Fibroblast of peridontal ligament (primary cell): Measurements from ENCODE around the gene PREX1.
"Not testable (repeated sequence)": the region's sequence is repeated elsewhere in the genome, so short reads cannot be mapped to it uniquely, and the experiment has no call there.

Experiments used
- DNase-seq: peaks from one replicate; pipeline ENCODE4 v3.0.0-alpha.2; 2010; ENCODE audit errors: extremely low read depth

Gene PREX1

GRCh38 chr20:48793776-48794175, 34.0 kb downstream of the PREX1 start:
- DNase-seq = no peak

- DNase-seq = peak; percentile 94
These were observed 36.1 kb downstream of the PREX1 start for GRCh38 chr20:48791666-48792071.

GRCh38 chr20:48791014-48791413, 36.8 kb downstream of the PREX1 start:
- peak; percentile 25 for DNase-seq

- DNase-seq = no peak
These were observed 37.3 kb downstream of the PREX1 start for GRCh38 chr20:48790473-48791003.

- no peak for DNase-seq
These were observed 37.9 kb downstream of the PREX1 start for GRCh38 chr20:48789781-48790472.

- no peak for DNase-seq
These were observed 38.6 kb downstream of the PREX1 start for GRCh38 chr20:48789185-48789668.

GRCh38 chr20:48788486-48789072, 39.2 kb downstream of the PREX1 start:
- no peak for DNase-seq

GRCh38 chr20:48787861-48788375, 39.9 kb downstream of the PREX1 start:
- peak; percentile 77 for DNase-seq

- DNase-seq = no peak
These were observed 40.7 kb downstream of the PREX1 start for GRCh38 chr20:48786951-48787705.

GRCh38 chr20:48785801-48786200, 42.0 kb downstream of the PREX1 start:
- DNase-seq = no peak

- no peak for DNase-seq
These were observed 42.5 kb downstream of the PREX1 start for GRCh38 chr20:48785256-48785655.

GRCh38 chr20:48784273-48784641, 43.5 kb downstream of the PREX1 start:
- no peak for DNase-seq

GRCh38 chr20:48783533-48784272, 44.1 kb downstream of the PREX1 start:
- DNase-seq = peak; percentile 81

GRCh38 chr20:48782901-48783308, 44.9 kb downstream of the PREX1 start:
- DNase-seq = no peak

GRCh38 chr20:48782053-48782452, 45.7 kb downstream of the PREX1 start:
- DNase-seq = no peak

GRCh38 chr20:48781634-48782033, 46.2 kb downstream of the PREX1 start:
- no peak for DNase-seq

- peak; percentile 20 for DNase-seq
These were observed 48.4 kb downstream of the PREX1 start for GRCh38 chr20:48779435-48779834.

- no peak for DNase-seq
These were observed 50.0 kb downstream of the PREX1 start for GRCh38 chr20:48777821-48778220.

GRCh38 chr20:48777005-48777404, 50.8 kb downstream of the PREX1 start:
- DNase-seq = no peak

- peak; percentile 71 for DNase-seq
These were observed 51.5 kb downstream of the PREX1 start for GRCh38 chr20:48776306-48776705.

GRCh38 chr20:48775545-48775944, 52.3 kb downstream of the PREX1 start:
- not testable (repeated sequence) for DNase-seq

GRCh38 chr20:48774696-48775095, 53.1 kb downstream of the PREX1 start:
- DNase-seq = no peak
